Keratinocyte (primary cell): ENCODE measurements around the gene CAPN2. TPM values are rescaled to one million over a fixed set of nuclear protein-coding genes. Genes with fewer than 3 reads are reported as not detected.

Experiments used
- DNase-seq: peaks from one replicate; pipeline ENCODE4 v3.0.0-alpha.2; 2011; ENCODE audit warnings: low read depth, missing footprints, low spot score
- FAIRE-seq: peaks from 2 replicates; lab custom pipeline; 2011; peaks lifted over from hg19 to GRCh38; lab: Jason Lieb, UNC
- H2AFZ ChIP-seq: 2 replicates; pipeline ENCODE4 v1.6.0; 2012; ENCODE audit warnings: low read length, control low read depth, inconsistent platforms; ENCODE audit not compliant: control insufficient read depth
- H3K27ac ChIP-seq: 2 replicates; pipeline ENCODE4 v1.5.1; 2011; ENCODE audit warnings: low read length; ENCODE audit not compliant: control insufficient read depth, insufficient read depth
- H3K27me3 ChIP-seq: 3 replicates; pipeline ENCODE4 v1.6.0; 2011; ENCODE audit warnings: low read length; ENCODE audit not compliant: control insufficient read depth, insufficient read depth; ENCODE audit errors: extremely low read depth
- H3K36me3 ChIP-seq, 2 experiments: 2 replicates in 1 of 2; 3 replicates in 1 of 2; pipeline ENCODE4 v1.5.1; 2011; ENCODE audit warnings: low read length in 2 of 2, mild to moderate bottlenecking in 1 of 2; ENCODE audit not compliant: control insufficient read depth in 2 of 2, insufficient read depth in 2 of 2; ENCODE audit errors: extremely low read depth in 1 of 2
- H3K4me1 ChIP-seq: 3 replicates; pipeline ENCODE4 v1.5.1; 2011; ENCODE audit warnings: low read length; ENCODE audit not compliant: control insufficient read depth, insufficient read depth; ENCODE audit errors: extremely low read depth
- H3K4me2 ChIP-seq: 3 replicates; pipeline ENCODE4 v1.6.0; 2011; ENCODE audit warnings: low read depth, low read length; ENCODE audit not compliant: control insufficient read depth, insufficient read depth; ENCODE audit errors: extremely low read depth
- H3K4me3 ChIP-seq, 3 experiments: fragments of 200-600 bp in 1 of 3; sonication (generic) in 1 of 3; 2 replicates in 2 of 3; 3 replicates in 1 of 3; pipeline ENCODE4 v1.5.1; 2011 to 2016; ENCODE audit warnings: low read length in 3 of 3, mild to moderate bottlenecking in 3 of 3, control low read depth in 2 of 3, inconsistent platforms in 1 of 3, low read depth in 1 of 3, mixed read lengths in 1 of 3, mixed run types in 1 of 3, moderate library complexity in 1 of 3; ENCODE audit not compliant: control insufficient read depth in 2 of 3, insufficient read depth in 2 of 3; ENCODE audit errors: extremely low read depth in 1 of 3
- H3K79me2 ChIP-seq: 2 replicates; pipeline ENCODE4 v1.6.0; 2012; ENCODE audit warnings: low read length; ENCODE audit not compliant: control insufficient read depth, insufficient read depth
- H3K9ac ChIP-seq: 3 replicates; pipeline ENCODE4 v1.6.0; 2011; ENCODE audit warnings: low read length; ENCODE audit not compliant: control insufficient read depth, insufficient read depth; ENCODE audit errors: extremely low read depth
- H3K9me1 ChIP-seq: 3 replicates; pipeline ENCODE4 v1.6.0; 2011; ENCODE audit warnings: low read length; ENCODE audit not compliant: control insufficient read depth, insufficient read depth; ENCODE audit errors: extremely low read depth
- H3K9me3 ChIP-seq: 2 replicates; pipeline ENCODE4 v1.5.1; 2012; ENCODE audit warnings: low read depth, low read length; ENCODE audit not compliant: control insufficient read depth
- H4K20me1 ChIP-seq: 3 replicates; pipeline ENCODE4 v1.6.0; 2011; ENCODE audit warnings: low read length; ENCODE audit not compliant: control insufficient read depth, insufficient read depth; ENCODE audit errors: extremely low read depth
- CTCF ChIP-seq, 3 experiments: IDR thresholded peaks in 1 of 3; conservative IDR thresholded peaks in 1 of 3; optimal IDR thresholded peaks in 1 of 3; 2 replicates in 2 of 3; 3 replicates in 1 of 3; pipeline versions ENCODE3 to v1.5.1; 2011; ENCODE audit warnings: low read length in 3 of 3, mild to moderate bottlenecking in 3 of 3, moderate library complexity in 2 of 3, control low read depth in 1 of 3, inconsistent platforms in 1 of 3; ENCODE audit not compliant: insufficient read depth in 2 of 3; ENCODE audit errors: extremely low read depth in 1 of 3
- EZH2 ChIP-seq: IDR thresholded peaks from one replicate; pipeline ENCODE4 v1.6.1; 2012; ENCODE audit warnings: inconsistent platforms, mild to moderate bottlenecking, low read length, moderate library complexity
- dilution Hi-C: fragments of 300-500 bp; cut with MboI; formaldehyde crosslinking; loops from one replicate; pipeline ENCODE4 v1.7.0; 2020; ENCODE audit warnings: low sequenced_read_pairs; ENCODE audit not compliant: extremely low pct_ligation_motif_present
- polyA plus RNA-seq, 5 experiments: library from polyadenylated mRNA; depleted of rRNA in 3 of 5; stranded (reverse) in 3 of 5; stranded (forward) in 1 of 5; unstranded in 1 of 5; fragments of >200 nt; gene quantifications; 1 replicate in 1 of 5; 2 replicates in 3 of 5; 3 replicates in 1 of 5; pipeline versions ENCODE4 v1.2.1 to v1.2.3, GENCODE V29; 2011 to 2012; ENCODE audit warnings: missing spikeins in 2 of 5, low read depth in 1 of 5, low replicate concordance in 1 of 5
- small RNA-seq, 3 experiments: library from RNA; depleted of rRNA; stranded (forward); fragments of <200 nt; gene quantifications; one replicate each; pipeline ENCODE3, GENCODE V24; 2012; ENCODE audit warnings: low read depth in 3 of 3, low replicate concordance in 1 of 3; ENCODE audit not compliant: insufficient read length in 3 of 3

CAPN2 gene
- polyA plus RNA-seq, 1 donor (not counting 4 experiments of a cell fraction or from before 2014, with no cell fraction given) = 366 TPM

GRCh38 chr1:223824712-223825111, 112.4 kb downstream of the CAPN2 start:
- dilution Hi-C loops = no loop called here
- Histone ChIP-seq H3K27ac (no peak overlapping the region), H3K36me3 (peaks cover 1 to 10% of the 10 kb centered on the region in 2 experiments), H4K20me1 (no peaks in the 10 kb centered on the region), H3K79me2 (peaks cover 69% of the 10 kb centered on the region), H2AFZ (no peak overlapping the region), H3K27me3 (no peaks in the 10 kb centered on the region), H3K4me3 (no peak overlapping the region), H3K9me1 (no peaks in the 10 kb centered on the region), H3K9ac (no peak overlapping the region), H3K4me2 (no peak overlapping the region), H3K4me1 (peaks cover 6% of the 10 kb centered on the region), H3K9me3 (no peaks in the 10 kb centered on the region)
- TF ChIP-seq EZH2 (no peak), CTCF (optimal IDR thresholded peaks at IDR 0.05 in 1 of 3, IDR thresholded peaks at IDR 0.05 in 1 of 3, conservative IDR thresholded peaks at IDR 0.05 in 1 of 3; ENCODE audit: extremely low read depth in 1 of 3, insufficient read depth in 2 of 3, low read length in 3 of 3) (no peak)
- no peak for FAIRE-seq
- DNase-seq = no peak

Small RNA genes within 50 kb of the gene (small RNA-seq; reads per million reads assigned to genes)
- gene RNU6-1248P = 0 reads per million in 3 experiments

Other genes starting within 250 kb of the CAPN2 start
- gene CAPN8, start 46.8 kb upstream of the CAPN2 start, polyA plus RNA-seq = 2.5 to 4.7 TPM (median 3.0 TPM) in 3 replicates
- gene TP53BP2, start 133.4 kb downstream of the CAPN2 start, polyA plus RNA-seq = 14.8 to 22.5 TPM (median 16.4 TPM) in 3 replicates